CD4-positive, alpha-beta T cell (primary cell): ENCODE measurements around the gene FRMD5. TPM values are rescaled to one million over a fixed set of nuclear protein-coding genes. Genes with fewer than 3 reads are reported as not detected.

Source experiments
- ATAC-seq: fragments of 200-7000 bp; cut with Tn5 transposase; one replicate; pipeline ENCODE4 v1.10.0; 2022; ENCODE audit warnings: mild to moderate bottlenecking; ENCODE audit not compliant: poor library complexity
- CTCF ChIA-PET: fragments of 350-600 bp; sonication (Branson Sonifier 250); formaldehyde crosslinking; loops from one replicate; lab custom pipeline; 2021; ENCODE audit warnings: antibody characterized with exemption, inconsistent platforms; lab: Charles Lee
- POLR2A ChIA-PET: fragments of 350-600 bp; sonication (Branson Sonifier 250); formaldehyde crosslinking; loops from one replicate; lab custom pipeline; 2021; ENCODE audit warnings: antibody characterized with exemption, inconsistent platforms; lab: Charles Lee
- DNase-seq, 14 experiments: peaks; one replicate each; pipeline ENCODE4 v3.0.0-alpha.2; 2013 to 2020; ENCODE audit warnings: mixed read lengths in 2 of 14
- H3K27ac ChIP-seq, 2 donors: one replicate each; pipeline versions ENCODE4 v1.5.1 to v1.7.0; 2013; ENCODE audit warnings: low read length in 2 of 2, low read depth in 1 of 2, mild to moderate bottlenecking in 1 of 2
- H3K27me3 ChIP-seq, 2 experiments: 1 replicate in 1 of 2; 2 replicates in 1 of 2; pipeline versions ENCODE4 v1.6.1 to v1.7.0; 2013; ENCODE audit warnings: low read length in 2 of 2, control low read depth in 1 of 2, mild to moderate bottlenecking in 1 of 2, moderate library complexity in 1 of 2; ENCODE audit not compliant: insufficient read depth in 2 of 2, control insufficient read depth in 1 of 2
- H3K36me3 ChIP-seq: one replicate; pipeline ENCODE4 v1.6.1; 2013; ENCODE audit warnings: low read length, control low read depth; ENCODE audit not compliant: insufficient read depth
- H3K4me1 ChIP-seq: one replicate; pipeline ENCODE4 v1.6.1; 2013; ENCODE audit warnings: low read length, control low read depth; ENCODE audit not compliant: insufficient read depth
- H3K4me3 ChIP-seq: one replicate; pipeline ENCODE4 v1.5.1; 2013; ENCODE audit warnings: mild to moderate bottlenecking, low read length, moderate library complexity
- H3K9me3 ChIP-seq, 2 experiments: 1 replicate in 1 of 2; 2 replicates in 1 of 2; pipeline versions ENCODE4 v1.6.1 to v1.7.0; 2013; ENCODE audit warnings: low read length in 2 of 2, mild to moderate bottlenecking in 2 of 2, control low read depth in 1 of 2, moderate library complexity in 1 of 2; ENCODE audit not compliant: control insufficient read depth in 1 of 2, insufficient read depth in 1 of 2
- H3K27ac Mint-ChIP-seq: one replicate; pipeline ENCODE4 v1.8.0; 2020; ENCODE audit warnings: mixed read lengths
- H3K27me3 Mint-ChIP-seq: one replicate; pipeline ENCODE4 v1.8.0; 2021; ENCODE audit warnings: mixed read lengths
- H3K36me3 Mint-ChIP-seq: one replicate; pipeline ENCODE4 v1.8.0; 2021; ENCODE audit warnings: low read depth, mixed read lengths
- H3K4me1 Mint-ChIP-seq: one replicate; pipeline ENCODE4 v1.8.0; 2021; ENCODE audit warnings: low read depth, mixed read lengths
- H3K4me3 Mint-ChIP-seq: one replicate; pipeline ENCODE4 v1.8.0; 2020; ENCODE audit warnings: mild to moderate bottlenecking, mixed read lengths
- H3K9me3 Mint-ChIP-seq: one replicate; pipeline ENCODE4 v1.8.0; 2020; ENCODE audit warnings: mixed read lengths
- CTCF ChIP-seq: fragments of 200-600 bp; IDR thresholded peaks from one replicate; pipeline ENCODE4 v1.8.0; 2022; ENCODE audit warnings: antibody characterized with exemption, mild to moderate bottlenecking
- intact Hi-C, 2 experiments: fragments of 100-400 bp; cut with DNase I in 1 of 2; cut with micrococcal nuclease in 1 of 2; formaldehyde crosslinking; loops; one replicate each; pipeline versions ENCODE4 v1.15.1 to v1.9.0; 2023 to 2025; cut with DNase I, micrococcal nuclease
- total RNA-seq, 174 experiments: library from RNA in 2 of 174; stranded (reverse) in 2 of 174; gene quantifications; one replicate each; pipeline ENCODE4 v1.2.3 and lab custom pipeline; 2021 to 2026

The FRMD5 gene
- total RNA-seq, 2 experiments from 2014 or later = not detected

GRCh38 chr15:43943511-43943910 is 251.6 kb downstream of the FRMD5 start:
- ChIA-PET CTCF (no interaction called here), POLR2A (no interaction called here)
- no peaks in the 10 kb centered on the region for H3K36me3 ChIP-seq
- no peak overlapping the region for H3K4me3 Mint-ChIP-seq
- no peak overlapping the region for H3K27ac ChIP-seq
- H3K27ac Mint-ChIP-seq = no peak overlapping the region
- no peaks in the 10 kb centered on the region for H3K36me3 Mint-ChIP-seq
- ATAC-seq (no peak), DNase-seq (no peak)
- no peaks in the 10 kb centered on the region for H3K9me3 Mint-ChIP-seq
- intact Hi-C loops = no loop called here
- no peaks in the 10 kb centered on the region for H3K9me3 ChIP-seq
- H3K4me3 ChIP-seq = no peak overlapping the region
- TF ChIP-seq CTCF = no peak
- no peaks in the 10 kb centered on the region for H3K4me1 ChIP-seq
- H3K27me3 Mint-ChIP-seq = peaks cover 11% of the 10 kb centered on the region
- H3K27me3 ChIP-seq = peaks cover 0 to 2% of the 10 kb centered on the region in 2 experiments
- H3K4me1 Mint-ChIP-seq = no peaks in the 10 kb centered on the region

- no peaks in the 10 kb centered on the region for H3K9me3 Mint-ChIP-seq
- intact Hi-C loops = no loop called here
- no peak for TF ChIP-seq CTCF
- DNase-seq (no peak), ATAC-seq (no peak)
- Histone ChIP-seq H3K9me3 (no peaks in the 10 kb centered on the region), H3K27me3 (peaks cover 0 to 2% of the 10 kb centered on the region in 2 experiments), H3K4me1 (no peaks in the 10 kb centered on the region), H3K27ac (no peak overlapping the region), H3K4me3 (no peak overlapping the region), H3K36me3 (no peaks in the 10 kb centered on the region)
- no peaks in the 10 kb centered on the region for H3K4me1 Mint-ChIP-seq
- CTCF ChIA-PET = interaction anchor here (1.0 kb wide), 1 partner anchor 17 kb away, joined by 3 read pairs; no protein-coding TSS in a partner anchor
- H3K36me3 Mint-ChIP-seq = no peaks in the 10 kb centered on the region
- peaks cover 5% of the 10 kb centered on the region for H3K27me3 Mint-ChIP-seq
- no peak overlapping the region for H3K4me3 Mint-ChIP-seq
- POLR2A ChIA-PET = no interaction called here
- no peak overlapping the region for H3K27ac Mint-ChIP-seq
Measured at GRCh38 chr15:43942194-43942593, 252.9 kb downstream of the FRMD5 start.

GRCh38 chr15:43941555-43941954 is 253.5 kb downstream of the FRMD5 start:
- no peak overlapping the region for H3K4me3 ChIP-seq
- intact Hi-C loops = no loop called here
- DNase-seq (no peak), ATAC-seq (no peak)
- no peaks in the 10 kb centered on the region for H3K9me3 ChIP-seq
- H3K36me3 ChIP-seq = no peaks in the 10 kb centered on the region
- H3K27me3 ChIP-seq = peaks cover 0 to 2% of the 10 kb centered on the region in 2 experiments
- Mint-ChIP-seq H3K36me3 (no peaks in the 10 kb centered on the region), H3K4me3 (no peak overlapping the region), H3K4me1 (no peaks in the 10 kb centered on the region), H3K27ac (no peak overlapping the region), H3K27me3 (peaks cover 5% of the 10 kb centered on the region), H3K9me3 (no peaks in the 10 kb centered on the region)
- H3K4me1 ChIP-seq = no peaks in the 10 kb centered on the region
- TF ChIP-seq CTCF = no peak
- no peak overlapping the region for H3K27ac ChIP-seq
- POLR2A ChIA-PET = no interaction called here
- CTCF ChIA-PET = interaction anchor here (1.0 kb wide), 1 partner anchor 17 kb away, joined by 3 read pairs; no protein-coding TSS in a partner anchor
